ENCODE data around the gene SKI. TPM values are rescaled to one million over a fixed set of nuclear protein-coding genes. Genes with fewer than 3 reads are reported as not detected.

Gene SKI
- total and polyA plus RNA-seq, 2 of the 4 experiments (the other 2 are of a cell fraction): 2.3 to 20.1 TPM

DNA sequence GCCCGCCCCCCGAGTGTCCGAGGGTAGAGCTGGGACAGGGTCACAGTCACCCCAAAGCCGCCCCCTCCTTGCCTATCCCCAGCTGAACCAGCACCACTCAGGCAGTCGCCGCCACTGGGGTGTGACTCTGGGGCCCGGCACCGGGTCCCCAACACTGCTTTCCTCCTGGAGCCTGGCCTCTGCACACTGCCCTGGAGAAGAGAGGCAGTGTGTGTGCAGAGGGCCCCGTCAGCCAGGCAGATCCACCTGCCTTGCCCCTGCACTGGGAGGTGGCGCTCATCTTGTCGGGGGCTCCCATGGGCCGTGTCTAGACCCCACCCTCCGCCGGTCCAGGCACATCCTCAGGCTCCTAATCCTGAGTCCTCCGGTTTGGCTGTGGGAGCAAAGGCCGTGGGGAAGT lies 49.2 kb upstream of the SKI start:
- Histone ChIP-seq H4K8ac (ENCODE audit: low read depth in 2 of 2, low read length in 2 of 2) (no peak overlapping the region), H3K4ac (ENCODE audit: low read depth, low read length) (no peak overlapping the region), H3K23ac (ENCODE audit: low read depth, low read length) (no peak overlapping the region), H3K27me3 (ENCODE audit: control insufficient read depth, insufficient read depth, low read length) (no peaks in the 10 kb centered on the region), H2AK5ac (ENCODE audit: low read depth, low read length) (no peak overlapping the region), H3K14ac (replicated peaks; ENCODE audit: low read depth, low read length) (no peak overlapping the region), H3K9me3 (ENCODE audit: control insufficient read depth, insufficient read depth, low read length) (no peaks in the 10 kb centered on the region), H2BK15ac (ENCODE audit: low read depth, low read length) (no peak overlapping the region), H2BK120ac (ENCODE audit: low read depth, low read length) (no peak overlapping the region), H4K91ac (ENCODE audit: insufficient read depth, low read depth, low read length) (no peak overlapping the region), H4K20me1 (ENCODE audit: insufficient read depth, low read length) (no peaks in the 10 kb centered on the region), H3K4me2 (ENCODE audit: low read depth, low read length) (no peak overlapping the region), H3K36me3 (ENCODE audit: control insufficient read depth, insufficient read depth, low read length) (no peaks in the 10 kb centered on the region; the same call in 1 of the 2 replicates), H2AK9ac (replicated peaks; ENCODE audit: low read depth, low read length, poor library complexity) (no peak overlapping the region), H2BK5ac (ENCODE audit: low read depth, low read length, poor library complexity, severe bottlenecking) (no peak overlapping the region), H4K5ac (ENCODE audit: low read depth, low read length) (no peak overlapping the region), H3K4me3 (ENCODE audit: insufficient read depth, low read depth, low read length) (no peak overlapping the region), H3K18ac (ENCODE audit: low read depth, low read length) (no peak overlapping the region), H3K79me1 (ENCODE audit: low read depth in 1 of 2, low read length in 2 of 2) (no peaks in the 10 kb centered on the region), H3K9me1 (ENCODE audit: insufficient read depth, low read length) (no peaks in the 10 kb centered on the region), H3K9ac (ENCODE audit: low read depth, low read length) (no peak overlapping the region), H3K56ac (ENCODE audit: extremely low read depth, insufficient read depth, low read length) (no peak overlapping the region), H2BK20ac (ENCODE audit: low read depth, low read length) (no peak overlapping the region), H3K4me1 (ENCODE audit: control insufficient read depth, insufficient read depth, low read length) (no peaks in the 10 kb centered on the region), H3K27ac (ENCODE audit: insufficient read depth, low read length) (no peak overlapping the region), H2AFZ (replicated peaks; ENCODE audit: low read length, poor library complexity) (no peak overlapping the region)
- no peak for TF ChIP-seq NFE2L2 (IDR thresholded peaks at IDR 0.05; ENCODE audit: low read depth, low read length)
- TF ChIP-seq USF2 (IDR thresholded peaks at IDR 0.05; ENCODE audit: low read depth, low read length): no peak
- TF ChIP-seq POLR2A (IDR thresholded peaks at IDR 0.05; ENCODE audit: low read depth, low read length): no peak
- no peak for TF ChIP-seq ELK1 (IDR thresholded peaks at IDR 0.05; ENCODE audit: borderline replicate concordance, low read depth, low read length)
- no peak for TF ChIP-seq RCOR1 (IDR thresholded peaks at IDR 0.05; ENCODE audit: insufficient replicate concordance, low read length)
- TF ChIP-seq RFX5 (IDR thresholded peaks at IDR 0.05; ENCODE audit: low read depth, low read length): no peak
- no peak for TF ChIP-seq BHLHE40 (IDR thresholded peaks at IDR 0.05; ENCODE audit: low read depth, low read length)
- no peak for TF ChIP-seq SMC3 (IDR thresholded peaks at IDR 0.05; ENCODE audit: low read depth, low read length)
- no peak for TF ChIP-seq CHD1 (IDR thresholded peaks at IDR 0.05; ENCODE audit: low read depth, low read length)
- TF ChIP-seq FOS (IDR thresholded peaks at IDR 0.05; ENCODE audit: low read depth, low read length): no peak
- no peak for TF ChIP-seq MXI1 (IDR thresholded peaks at IDR 0.05; ENCODE audit: borderline replicate concordance, low read depth, low read length)
- TF ChIP-seq MAFK (IDR thresholded peaks at IDR 0.05; ENCODE audit: low read depth, low read length): no peak
- TF ChIP-seq RAD21 (IDR thresholded peaks at IDR 0.05; ENCODE audit: low read length): no peak
- no peak for TF ChIP-seq CEBPB (IDR thresholded peaks at IDR 0.05; ENCODE audit: low read depth, low read length)
- TF ChIP-seq MAZ (IDR thresholded peaks at IDR 0.05; ENCODE audit: borderline replicate concordance, low read depth, low read length): no peak
- no peak for TF ChIP-seq CTCF (conservative IDR thresholded peaks at IDR 0.05; ENCODE audit: low read depth, low read length)
- intact Hi-C loops (cut with micrococcal nuclease): no loop called here
- BruUV-seq (replicated peaks): no TSS peak
- ATAC-seq (ENCODE audit: low read depth) (no peak), DNase-seq (no peak)
- CTCF ChIA-PET: no interaction called here
- 72% methylated on average over 6 of the region's 16 CpGs; no CpG with 5 or more reads in 1 of the 2 experiments for WGBS, 2 experiments (ENCODE audit: extremely low coverage in 2 of 2, insufficient read length in 1 of 2)
- dilution Hi-C loops (cut with HindIII; ENCODE audit: low sequenced_read_pairs, unreplicated experiment): no loop called here
- POLR2A ChIA-PET (ENCODE audit: unreplicated experiment): no interaction called here
- in situ Hi-C loops (cut with MboI; ENCODE audit: low sequenced_read_pairs): loop anchor here (25.0 kb wide), 1 partner anchor 358 kb away; the partner anchor contains the start of genes HES5 and PANK4
